HepG2 (cell line): ENCODE measurements around the gene EWSR1. TPM values are rescaled to one million over a fixed set of nuclear protein-coding genes. Genes with fewer than 3 reads are reported as not detected.

Experiments used
- ATAD3A ChIP-seq: sonication (generic); formaldehyde crosslinking; IDR thresholded peaks from 2 replicates; pipeline ENCODE4 v1.4.0; 2020; ENCODE audit warnings: missing genetic modification reagents
- CBX5 ChIP-seq: sonication (generic); formaldehyde crosslinking; IDR thresholded peaks from 2 replicates; pipeline ENCODE4 v1.4.0; 2020; ENCODE audit warnings: missing genetic modification reagents, borderline replicate concordance
- CENPX ChIP-seq: sonication (generic); formaldehyde crosslinking; IDR thresholded peaks from 2 replicates; pipeline ENCODE4 v1.9.0; 2021; ENCODE audit warnings: mild to moderate bottlenecking, missing genetic modification reagents, moderate library complexity
- CHD4 ChIP-seq: fragments of 200-600 bp; sonication (generic); IDR thresholded peaks from 2 replicates; pipeline ENCODE4 v1.7.0; 2017; ENCODE audit warnings: mild to moderate bottlenecking, low read length, borderline replicate concordance
- ELF1 ChIP-seq: sonication (generic); formaldehyde crosslinking; IDR thresholded peaks from 2 replicates; pipeline ENCODE4 v1.4.0; 2020; ENCODE audit warnings: missing genetic modification reagents
- ERF ChIP-seq: IDR thresholded peaks from 2 replicates; pipeline ENCODE4 v1.6.1; 2018; ENCODE audit warnings: missing biosample characterization, missing genetic modification reagents
- FLYWCH1 ChIP-seq: sonication (generic); formaldehyde crosslinking; IDR thresholded peaks from 2 replicates; pipeline ENCODE4 v1.8.1; 2023; ENCODE audit warnings: mild to moderate bottlenecking, missing genetic modification reagents
- GABPB1 ChIP-seq: IDR thresholded peaks from 2 replicates; pipeline ENCODE4 v1.6.1; 2016; ENCODE audit warnings: mild to moderate bottlenecking, missing genetic modification reagents, moderate library complexity, missing compliant biosample characterization
- HINFP ChIP-seq: sonication (generic); formaldehyde crosslinking; IDR thresholded peaks from 2 replicates; pipeline ENCODE4 v1.4.0; 2020; ENCODE audit warnings: low read depth, mild to moderate bottlenecking, missing genetic modification reagents
- JARID2 ChIP-seq: sonication (generic); formaldehyde crosslinking; IDR thresholded peaks from 2 replicates; pipeline ENCODE4 v1.8.1; 2023; ENCODE audit warnings: missing genetic modification reagents, inconsistent platforms; ENCODE audit not compliant: insufficient replicate concordance
- LBX2 ChIP-seq: sonication (generic); formaldehyde crosslinking; IDR thresholded peaks from 2 replicates; pipeline ENCODE4 v1.5.0; 2020; ENCODE audit warnings: missing genetic modification reagents, mild to moderate bottlenecking, borderline replicate concordance
- NCOR1 ChIP-seq: fragments of 200-600 bp; sonication (generic); IDR thresholded peaks from 2 replicates; pipeline ENCODE4 v1.7.0; 2017; ENCODE audit warnings: antibody characterized with exemption, low read length, borderline replicate concordance
- NR2F2 ChIP-seq: IDR thresholded peaks from 2 replicates; pipeline ENCODE4 v1.6.1; 2012; ENCODE audit warnings: low read depth, inconsistent platforms, borderline replicate concordance
- YEATS4 ChIP-seq: sonication (generic); formaldehyde crosslinking; IDR thresholded peaks from 2 replicates; pipeline ENCODE4 v1.4.0; 2020; ENCODE audit warnings: missing genetic modification reagents, borderline replicate concordance
- ZNF549 ChIP-seq: sonication (generic); formaldehyde crosslinking; IDR thresholded peaks from 2 replicates; pipeline ENCODE4 v1.5.0; 2020; ENCODE audit warnings: missing genetic modification reagents
- ZNF652 ChIP-seq: IDR thresholded peaks from 2 replicates; pipeline ENCODE4 v1.6.1; 2016; ENCODE audit warnings: low read depth, borderline replicate concordance
- ZNF780A ChIP-seq: sonication (generic); formaldehyde crosslinking; IDR thresholded peaks from 2 replicates; pipeline ENCODE4 v1.8.0; 2022; ENCODE audit warnings: mild to moderate bottlenecking, missing genetic modification reagents, moderate library complexity
- polyA plus RNA-seq, 8 experiments: library from polyadenylated mRNA; depleted of rRNA in 3 of 8; stranded (reverse) in 7 of 8; unstranded in 1 of 8; fragments of >200 nt; fragmentation: Illumina TruSeq in 4 of 8; extraction: Trizol in 4 of 8; gene quantifications; 2 replicates each; pipeline versions ENCODE4 v1.2.1 to v1.2.3, GENCODE V29; 2011 to 2016; ENCODE audit warnings: low read depth in 4 of 8, missing spikeins in 1 of 8, mixed read lengths in 1 of 8; ENCODE audit not compliant: insufficient read depth in 1 of 8
- total RNA-seq, 5 experiments: library from RNA; depleted of rRNA; stranded (reverse); fragments of >200 nt; fragmentation: Illumina TruSeq; extraction: Trizol; gene quantifications; 2 replicates each; pipeline ENCODE4 v1.2.3, GENCODE V29; 2016; ENCODE audit warnings: low read depth in 1 of 5
- TF ChIP-seq, protein P1 (sequence below): sonication (generic); formaldehyde crosslinking; IDR thresholded peaks from 2 replicates; pipeline ENCODE4 v1.4.0; 2020; ENCODE audit warnings: missing genetic modification reagents
- TF ChIP-seq, protein P2 (sequence below): sonication (generic); formaldehyde crosslinking; IDR thresholded peaks from 2 replicates; pipeline ENCODE4 v1.5.0; 2020; ENCODE audit warnings: missing genetic modification reagents
- TF ChIP-seq, protein P3 (sequence below): sonication (generic); formaldehyde crosslinking; IDR thresholded peaks from 2 replicates; pipeline ENCODE4 v1.4.0; 2020; ENCODE audit warnings: missing genetic modification reagents

EWSR1 gene
- total and polyA plus RNA-seq, 2 of the 13 experiments (the other 11 are each of a cell fraction or from before 2014, with no cell fraction given): 211 to 326 TPM

- TF ChIP-seq HINFP (0 out of 2 replicates have a peak, but pooled peaks have one; percentile 10), ZNF549 (no peak), ELF1 (no peak), NR2F2 (no peak), ERF (CRISPR knock-in tag) (no peak; the same call in 1 of the 2 replicates), YEATS4 (CRISPR knock-in tag) (no peak; the same call in 1 of the 2 replicates), FLYWCH1 (0 out of 2 replicates have a peak, but pooled peaks have one; percentile 40), GABPB1 (CRISPR knock-in tag) (no peak), LBX2 (CRISPR knock-in tag) (no peak), ATAD3A (CRISPR knock-in tag) (no peak), JARID2 (CRISPR knock-in tag) (no peak), NCOR1 (0 out of 2 replicates have a peak, but pooled peaks have one; percentile 9), CHD4 (no peak), ZNF652 (CRISPR knock-in tag) (no peak), ZNF780A (CRISPR knock-in tag) (no peak; the same call in 1 of the 2 replicates), CBX5 (no peak), CENPX (CRISPR knock-in tag) (no peak)
- TF ChIP-seq, protein P1, sequence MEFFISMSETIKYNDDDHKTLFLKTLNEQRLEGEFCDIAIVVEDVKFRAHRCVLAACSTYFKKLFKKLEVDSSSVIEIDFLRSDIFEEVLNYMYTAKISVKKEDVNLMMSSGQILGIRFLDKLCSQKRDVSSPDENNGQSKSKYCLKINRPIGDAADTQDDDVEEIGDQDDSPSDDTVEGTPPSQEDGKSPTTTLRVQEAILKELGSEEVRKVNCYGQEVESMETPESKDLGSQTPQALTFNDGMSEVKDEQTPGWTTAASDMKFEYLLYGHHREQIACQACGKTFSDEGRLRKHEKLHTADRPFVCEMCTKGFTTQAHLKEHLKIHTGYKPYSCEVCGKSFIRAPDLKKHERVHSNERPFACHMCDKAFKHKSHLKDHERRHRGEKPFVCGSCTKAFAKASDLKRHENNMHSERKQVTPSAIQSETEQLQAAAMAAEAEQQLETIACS (CRISPR knock-in tag): peak; percentile 70
- TF ChIP-seq, protein P2, sequence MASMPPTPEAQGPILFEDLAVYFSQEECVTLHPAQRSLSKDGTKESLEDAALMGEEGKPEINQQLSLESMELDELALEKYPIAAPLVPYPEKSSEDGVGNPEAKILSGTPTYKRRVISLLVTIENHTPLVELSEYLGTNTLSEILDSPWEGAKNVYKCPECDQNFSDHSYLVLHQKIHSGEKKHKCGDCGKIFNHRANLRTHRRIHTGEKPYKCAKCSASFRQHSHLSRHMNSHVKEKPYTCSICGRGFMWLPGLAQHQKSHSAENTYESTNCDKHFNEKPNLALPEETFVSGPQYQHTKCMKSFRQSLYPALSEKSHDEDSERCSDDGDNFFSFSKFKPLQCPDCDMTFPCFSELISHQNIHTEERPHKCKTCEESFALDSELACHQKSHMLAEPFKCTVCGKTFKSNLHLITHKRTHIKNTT (CRISPR knock-in tag): no peak
- TF ChIP-seq, protein P3, sequence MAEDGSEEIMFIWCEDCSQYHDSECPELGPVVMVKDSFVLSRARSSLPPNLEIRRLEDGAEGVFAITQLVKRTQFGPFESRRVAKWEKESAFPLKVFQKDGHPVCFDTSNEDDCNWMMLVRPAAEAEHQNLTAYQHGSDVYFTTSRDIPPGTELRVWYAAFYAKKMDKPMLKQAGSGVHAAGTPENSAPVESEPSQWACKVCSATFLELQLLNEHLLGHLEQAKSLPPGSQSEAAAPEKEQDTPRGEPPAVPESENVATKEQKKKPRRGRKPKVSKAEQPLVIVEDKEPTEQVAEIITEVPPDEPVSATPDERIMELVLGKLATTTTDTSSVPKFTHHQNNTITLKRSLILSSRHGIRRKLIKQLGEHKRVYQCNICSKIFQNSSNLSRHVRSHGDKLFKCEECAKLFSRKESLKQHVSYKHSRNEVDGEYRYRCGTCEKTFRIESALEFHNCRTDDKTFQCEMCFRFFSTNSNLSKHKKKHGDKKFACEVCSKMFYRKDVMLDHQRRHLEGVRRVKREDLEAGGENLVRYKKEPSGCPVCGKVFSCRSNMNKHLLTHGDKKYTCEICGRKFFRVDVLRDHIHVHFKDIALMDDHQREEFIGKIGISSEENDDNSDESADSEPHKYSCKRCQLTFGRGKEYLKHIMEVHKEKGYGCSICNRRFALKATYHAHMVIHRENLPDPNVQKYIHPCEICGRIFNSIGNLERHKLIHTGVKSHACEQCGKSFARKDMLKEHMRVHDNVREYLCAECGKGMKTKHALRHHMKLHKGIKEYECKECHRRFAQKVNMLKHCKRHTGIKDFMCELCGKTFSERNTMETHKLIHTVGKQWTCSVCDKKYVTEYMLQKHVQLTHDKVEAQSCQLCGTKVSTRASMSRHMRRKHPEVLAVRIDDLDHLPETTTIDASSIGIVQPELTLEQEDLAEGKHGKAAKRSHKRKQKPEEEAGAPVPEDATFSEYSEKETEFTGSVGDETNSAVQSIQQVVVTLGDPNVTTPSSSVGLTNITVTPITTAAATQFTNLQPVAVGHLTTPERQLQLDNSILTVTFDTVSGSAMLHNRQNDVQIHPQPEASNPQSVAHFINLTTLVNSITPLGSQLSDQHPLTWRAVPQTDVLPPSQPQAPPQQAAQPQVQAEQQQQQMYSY (CRISPR knock-in tag): no peak
These were observed 602 bp downstream of the EWSR1 start (continued) for GRCh38 chr22:29268511-29269229.
